ENCODE measurements around the gene GLIS2.

DNA sequence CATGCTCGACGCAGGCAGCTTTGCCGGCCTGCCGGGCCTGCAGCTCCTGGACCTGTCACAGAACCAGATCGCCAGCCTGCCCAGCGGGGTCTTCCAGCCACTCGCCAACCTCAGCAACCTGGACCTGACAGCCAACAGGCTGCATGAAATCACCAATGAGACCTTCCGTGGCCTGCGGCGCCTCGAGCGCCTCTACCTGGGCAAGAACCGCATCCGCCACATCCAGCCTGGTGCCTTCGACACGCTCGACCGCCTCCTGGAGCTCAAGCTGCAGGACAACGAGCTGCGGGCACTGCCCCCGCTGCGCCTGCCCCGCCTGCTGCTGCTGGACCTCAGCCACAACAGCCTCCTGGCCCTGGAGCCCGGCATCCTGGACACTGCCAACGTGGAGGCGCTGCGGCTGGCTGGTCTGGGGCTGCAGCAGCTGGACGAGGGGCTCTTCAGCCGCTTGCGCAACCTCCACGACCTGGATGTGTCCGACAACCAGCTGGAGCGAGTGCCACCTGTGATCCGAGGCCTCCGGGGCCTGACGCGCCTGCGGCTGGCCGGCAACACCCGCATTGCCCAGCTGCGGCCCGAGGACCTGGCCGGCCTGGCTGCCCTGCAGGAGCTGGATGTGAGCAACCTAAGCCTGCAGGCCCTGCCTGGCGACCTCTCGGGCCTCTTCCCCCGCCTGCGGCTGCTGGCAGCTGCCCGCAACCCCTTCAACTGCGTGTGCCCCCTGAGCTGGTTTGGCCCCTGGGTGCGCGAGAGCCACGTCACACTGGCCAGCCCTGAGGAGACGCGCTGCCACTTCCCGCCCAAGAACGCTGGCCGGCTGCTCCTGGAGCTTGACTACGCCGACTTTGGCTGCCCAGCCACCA lies 65.4 kb downstream of the GLIS2 start:
- TF ChIP-seq TEAD4 (CRISPR knock-in tag; IDR thresholded peaks at IDR 0.05), result no peak
- TF ChIP-seq NFYB (CRISPR knock-in tag; conservative IDR thresholded peaks at IDR 0.05; ENCODE audit: low read depth), result no peak
- TF ChIP-seq EMX1 (CRISPR knock-in tag; IDR thresholded peaks at IDR 0.05), result no peak
- TF ChIP-seq ZNF121 (CRISPR knock-in tag; IDR thresholded peaks at IDR 0.05), result no peak
- TF ChIP-seq TCF7 (CRISPR knock-in tag; IDR thresholded peaks at IDR 0.05; ENCODE audit: low read depth), result no peak
- TF ChIP-seq, protein P1, sequence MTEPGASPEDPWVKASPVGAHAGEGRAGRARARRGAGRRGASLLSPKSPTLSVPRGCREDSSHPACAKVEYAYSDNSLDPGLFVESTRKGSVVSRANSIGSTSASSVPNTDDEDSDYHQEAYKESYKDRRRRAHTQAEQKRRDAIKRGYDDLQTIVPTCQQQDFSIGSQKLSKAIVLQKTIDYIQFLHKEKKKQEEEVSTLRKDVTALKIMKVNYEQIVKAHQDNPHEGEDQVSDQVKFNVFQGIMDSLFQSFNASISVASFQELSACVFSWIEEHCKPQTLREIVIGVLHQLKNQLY (CRISPR knock-in tag; IDR thresholded peaks at IDR 0.05), result no peak
- TF ChIP-seq PRDM15 (CRISPR knock-in tag; IDR thresholded peaks at IDR 0.05), result no peak
- TF ChIP-seq JUN (CRISPR knock-in tag; IDR thresholded peaks at IDR 0.05), result no peak
- TF ChIP-seq, protein P2, sequence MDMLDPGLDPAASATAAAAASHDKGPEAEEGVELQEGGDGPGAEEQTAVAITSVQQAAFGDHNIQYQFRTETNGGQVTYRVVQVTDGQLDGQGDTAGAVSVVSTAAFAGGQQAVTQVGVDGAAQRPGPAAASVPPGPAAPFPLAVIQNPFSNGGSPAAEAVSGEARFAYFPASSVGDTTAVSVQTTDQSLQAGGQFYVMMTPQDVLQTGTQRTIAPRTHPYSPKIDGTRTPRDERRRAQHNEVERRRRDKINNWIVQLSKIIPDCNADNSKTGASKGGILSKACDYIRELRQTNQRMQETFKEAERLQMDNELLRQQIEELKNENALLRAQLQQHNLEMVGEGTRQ (CRISPR knock-in tag; IDR thresholded peaks at IDR 0.05), result no peak
- TF ChIP-seq, protein P3, sequence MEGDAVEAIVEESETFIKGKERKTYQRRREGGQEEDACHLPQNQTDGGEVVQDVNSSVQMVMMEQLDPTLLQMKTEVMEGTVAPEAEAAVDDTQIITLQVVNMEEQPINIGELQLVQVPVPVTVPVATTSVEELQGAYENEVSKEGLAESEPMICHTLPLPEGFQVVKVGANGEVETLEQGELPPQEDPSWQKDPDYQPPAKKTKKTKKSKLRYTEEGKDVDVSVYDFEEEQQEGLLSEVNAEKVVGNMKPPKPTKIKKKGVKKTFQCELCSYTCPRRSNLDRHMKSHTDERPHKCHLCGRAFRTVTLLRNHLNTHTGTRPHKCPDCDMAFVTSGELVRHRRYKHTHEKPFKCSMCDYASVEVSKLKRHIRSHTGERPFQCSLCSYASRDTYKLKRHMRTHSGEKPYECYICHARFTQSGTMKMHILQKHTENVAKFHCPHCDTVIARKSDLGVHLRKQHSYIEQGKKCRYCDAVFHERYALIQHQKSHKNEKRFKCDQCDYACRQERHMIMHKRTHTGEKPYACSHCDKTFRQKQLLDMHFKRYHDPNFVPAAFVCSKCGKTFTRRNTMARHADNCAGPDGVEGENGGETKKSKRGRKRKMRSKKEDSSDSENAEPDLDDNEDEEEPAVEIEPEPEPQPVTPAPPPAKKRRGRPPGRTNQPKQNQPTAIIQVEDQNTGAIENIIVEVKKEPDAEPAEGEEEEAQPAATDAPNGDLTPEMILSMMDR (IDR thresholded peaks at IDR 0.05), result no peak
- TF ChIP-seq CBFB (CRISPR knock-in tag; IDR thresholded peaks at IDR 0.05; ENCODE audit: low read depth), result no peak
- TF ChIP-seq, protein P4, sequence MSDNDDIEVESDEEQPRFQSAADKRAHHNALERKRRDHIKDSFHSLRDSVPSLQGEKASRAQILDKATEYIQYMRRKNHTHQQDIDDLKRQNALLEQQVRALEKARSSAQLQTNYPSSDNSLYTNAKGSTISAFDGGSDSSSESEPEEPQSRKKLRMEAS (CRISPR knock-in tag; IDR thresholded peaks at IDR 0.05), result no peak
